Bronchial epithelial cell (primary cell): ENCODE measurements around the gene CACNG5. TPM values are rescaled to one million over a fixed set of nuclear protein-coding genes. Genes with fewer than 3 reads are reported as not detected.

Experiments
- DNase-seq: peaks from one replicate; pipeline ENCODE4 v3.0.0-alpha.2; 2010; ENCODE audit warnings: low read depth
- FAIRE-seq: peaks from 2 replicates; lab custom pipeline; 2011; peaks lifted over from hg19 to GRCh38; lab: Jason Lieb, UNC
- H3K27me3 ChIP-seq: 2 replicates; pipeline ENCODE4 v1.5.1; 2011; ENCODE audit warnings: low read length; ENCODE audit not compliant: control insufficient read depth, insufficient read depth
- H3K36me3 ChIP-seq: 2 replicates; pipeline ENCODE4 v1.5.1; 2011; ENCODE audit warnings: low read length; ENCODE audit not compliant: control insufficient read depth, insufficient read depth
- H3K4me3 ChIP-seq: 2 replicates; pipeline ENCODE4 v1.5.1; 2011; ENCODE audit warnings: mild to moderate bottlenecking, low read depth, low read length, control low read depth
- total RNA-seq: library from RNA; depleted of rRNA; stranded (reverse); fragments of >200 nt; gene quantifications from 2 replicates; pipeline ENCODE4 v1.2.1, GENCODE V29; 2014
- TF ChIP-seq, protein P1 (sequence below): IDR thresholded peaks from 2 replicates; pipeline ENCODE4 v1.5.1; 2011; ENCODE audit warnings: mild to moderate bottlenecking, moderate library complexity, low read length, control low read depth, inconsistent platforms; ENCODE audit not compliant: insufficient read depth, severe bottlenecking

CACNG5 gene
- total RNA-seq, 1 donor from 2014 or later = not detected

DNA sequence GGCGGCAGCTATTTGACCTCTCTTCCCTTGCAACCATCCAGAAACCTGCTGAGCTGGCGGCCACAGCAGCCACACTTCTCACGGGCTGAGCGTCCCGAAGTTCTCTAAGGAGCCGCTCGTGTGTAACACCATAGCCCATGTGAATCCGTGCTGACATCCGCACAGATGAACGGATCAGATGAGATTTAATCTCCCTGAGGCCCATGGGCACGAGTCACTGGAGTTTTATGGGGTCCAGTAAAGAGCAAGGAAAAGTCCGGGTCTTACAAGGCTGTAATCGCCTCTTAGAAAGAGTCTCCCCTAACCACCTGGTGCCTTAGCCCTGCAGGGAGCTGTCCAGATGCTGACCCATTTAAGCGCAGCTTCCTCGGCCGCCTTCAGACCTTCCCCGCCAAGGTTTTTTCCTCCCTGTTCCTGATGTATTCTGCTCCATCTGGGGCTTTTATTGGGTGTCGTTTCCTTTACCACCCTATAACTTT, 5.5 kb upstream of the CACNG5 start:
- TF ChIP-seq, protein P1, sequence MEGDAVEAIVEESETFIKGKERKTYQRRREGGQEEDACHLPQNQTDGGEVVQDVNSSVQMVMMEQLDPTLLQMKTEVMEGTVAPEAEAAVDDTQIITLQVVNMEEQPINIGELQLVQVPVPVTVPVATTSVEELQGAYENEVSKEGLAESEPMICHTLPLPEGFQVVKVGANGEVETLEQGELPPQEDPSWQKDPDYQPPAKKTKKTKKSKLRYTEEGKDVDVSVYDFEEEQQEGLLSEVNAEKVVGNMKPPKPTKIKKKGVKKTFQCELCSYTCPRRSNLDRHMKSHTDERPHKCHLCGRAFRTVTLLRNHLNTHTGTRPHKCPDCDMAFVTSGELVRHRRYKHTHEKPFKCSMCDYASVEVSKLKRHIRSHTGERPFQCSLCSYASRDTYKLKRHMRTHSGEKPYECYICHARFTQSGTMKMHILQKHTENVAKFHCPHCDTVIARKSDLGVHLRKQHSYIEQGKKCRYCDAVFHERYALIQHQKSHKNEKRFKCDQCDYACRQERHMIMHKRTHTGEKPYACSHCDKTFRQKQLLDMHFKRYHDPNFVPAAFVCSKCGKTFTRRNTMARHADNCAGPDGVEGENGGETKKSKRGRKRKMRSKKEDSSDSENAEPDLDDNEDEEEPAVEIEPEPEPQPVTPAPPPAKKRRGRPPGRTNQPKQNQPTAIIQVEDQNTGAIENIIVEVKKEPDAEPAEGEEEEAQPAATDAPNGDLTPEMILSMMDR = no peak
- H3K4me3 ChIP-seq = no peak overlapping the region
- H3K27me3 ChIP-seq = peaks cover 4% of the 10 kb centered on the region
- DNase-seq (peak; percentile 57), FAIRE-seq (no peak)
- H3K36me3 ChIP-seq = no peaks in the 10 kb centered on the region

DNA sequence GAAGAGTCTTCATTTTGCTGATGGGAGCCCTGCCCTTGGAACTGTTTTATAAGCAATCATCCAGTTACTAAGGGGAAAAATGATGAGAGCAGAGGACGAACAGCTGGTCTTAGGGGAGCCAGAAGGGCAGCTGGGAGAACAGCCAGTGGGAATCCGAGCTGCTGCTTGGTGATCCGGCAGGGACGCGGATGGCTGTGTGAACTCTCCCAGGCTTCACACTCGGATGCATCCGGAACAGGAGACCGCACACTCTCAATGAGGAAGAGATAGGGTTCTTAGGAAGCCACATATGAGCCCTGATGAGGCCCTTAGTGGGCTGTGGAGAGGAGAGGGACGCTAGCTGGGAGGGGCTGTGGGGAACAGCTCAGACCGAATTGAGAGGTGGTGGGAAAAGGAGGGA, 5.0 kb upstream of the CACNG5 start:
- Histone ChIP-seq H3K36me3 (no peaks in the 10 kb centered on the region), H3K27me3 (peaks cover 6% of the 10 kb centered on the region), H3K4me3 (no peak overlapping the region)
- DNase-seq (no peak), FAIRE-seq (no peak)
- TF ChIP-seq, protein P1 = no peak

DNA sequence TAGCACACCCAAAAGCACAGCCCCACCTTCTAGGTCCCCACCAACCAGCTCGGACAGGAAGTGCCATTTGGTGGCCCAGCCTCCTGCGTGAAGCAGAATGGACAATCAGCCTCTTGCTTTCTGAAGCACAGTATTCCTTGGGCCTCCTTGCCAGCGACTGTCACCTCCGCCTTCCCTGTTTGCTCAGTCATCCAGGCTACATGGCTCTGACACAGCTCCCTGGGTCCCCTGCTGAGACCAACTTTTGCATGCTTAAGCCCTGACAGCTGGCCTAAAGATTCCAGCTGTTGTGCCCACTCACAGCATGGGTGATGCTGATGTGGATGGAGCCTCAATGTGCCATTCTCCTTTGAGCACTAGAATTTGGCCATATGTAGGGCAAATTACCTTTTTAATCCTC, 4.5 kb upstream of the CACNG5 start:
- DNase-seq (no peak), FAIRE-seq (no peak)
- H3K4me3 ChIP-seq = no peak overlapping the region
- no peaks in the 10 kb centered on the region for H3K36me3 ChIP-seq
- peaks cover 7% of the 10 kb centered on the region for H3K27me3 ChIP-seq
- TF ChIP-seq, protein P1 = no peak

GRCh38 chr17:66831383-66832210, 3.3 kb upstream of the CACNG5 start:
- FAIRE-seq = no peak
- Histone ChIP-seq H3K36me3 (no peaks in the 10 kb centered on the region), H3K27me3 (peaks cover 7% of the 10 kb centered on the region), H3K4me3 (no peak overlapping the region)
- TF ChIP-seq, protein P1 = no peak
- no peak for DNase-seq

DNA sequence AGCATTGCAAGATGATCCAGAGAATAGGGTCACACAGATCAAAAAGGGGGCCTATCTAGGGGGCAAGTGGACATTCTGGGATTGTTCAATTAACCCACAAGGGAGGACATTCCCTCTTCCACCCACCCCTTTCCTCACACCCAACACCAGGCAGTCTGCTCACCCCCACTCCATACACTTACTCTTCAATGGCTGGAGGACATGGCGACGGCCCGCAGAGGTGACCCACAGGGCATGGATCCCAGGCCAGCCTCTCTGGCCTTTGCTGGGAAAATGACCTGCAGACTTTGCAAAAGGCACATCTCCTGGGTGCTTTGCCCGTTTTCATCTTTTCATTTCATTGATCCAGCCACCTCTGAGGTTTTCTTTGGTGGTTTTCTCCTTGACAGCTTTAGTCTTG, 1.7 kb upstream of the CACNG5 start:
- no peak overlapping the region for H3K4me3 ChIP-seq
- TF ChIP-seq, protein P1 = no peak
- no peaks in the 10 kb centered on the region for H3K36me3 ChIP-seq
- DNase-seq = no peak
- no peak for FAIRE-seq
- H3K27me3 ChIP-seq = peaks cover 7% of the 10 kb centered on the region

DNA sequence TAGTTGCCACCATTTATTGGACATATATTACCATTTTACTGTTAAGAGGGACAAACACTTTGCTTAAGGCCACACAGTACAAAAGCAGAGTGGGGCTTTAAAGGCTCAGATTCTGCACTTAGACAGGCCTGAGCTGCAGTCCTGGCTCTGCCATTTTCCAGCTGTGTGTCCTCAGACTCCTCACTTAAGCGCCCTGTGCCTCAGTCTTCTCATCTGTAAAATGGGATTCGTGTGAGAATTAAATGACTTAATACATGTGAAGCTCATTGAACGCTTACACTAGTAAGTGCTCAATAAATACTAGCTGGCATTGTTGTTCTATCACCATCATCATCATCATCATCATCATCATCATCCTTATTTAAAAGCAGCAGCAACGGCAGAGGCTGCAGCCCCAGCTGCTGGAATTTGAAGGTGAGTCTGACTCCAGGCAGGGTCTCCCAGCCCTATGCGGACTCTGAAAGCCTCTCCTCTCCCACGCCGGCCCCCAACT, 445 bp upstream of the CACNG5 start:
- Histone ChIP-seq H3K4me3 (no peak overlapping the region), H3K36me3 (no peaks in the 10 kb centered on the region), H3K27me3 (peaks cover 7% of the 10 kb centered on the region)
- no peak for DNase-seq
- no peak for FAIRE-seq
- TF ChIP-seq, protein P1 = no peak
